HG02885 (cell line): ENCODE measurements around the gene NDRG3.
"Not testable (repeated sequence)": the region's sequence is repeated elsewhere in the genome, so short reads cannot be mapped to it uniquely, and the experiment has no call there.

Source experiments
- ATAC-seq: cut with Tn5 transposase; IDR thresholded peaks from one replicate; pipeline ENCODE4 v1.9.1; 2021; ENCODE audit warnings: mild to moderate bottlenecking; ENCODE audit not compliant: unreplicated experiment, poor library complexity

Gene NDRG3

GRCh38 chr20:36647196-36648121 lies 98.4 kb downstream of the NDRG3 start:
- ATAC-seq: no peak

- no peak for ATAC-seq
These were observed 99.2 kb downstream of the NDRG3 start for GRCh38 chr20:36646678-36647077.

GRCh38 chr20:36645998-36646397 lies 99.9 kb downstream of the NDRG3 start, which contains the start of gene SLA2:
TSS of gene SLA2 (minus strand) at chr20:36646196. CDS start at chr20:36641335, 4,861 bp downstream.
- no peak for ATAC-seq

- ATAC-seq: no peak
These were observed 100.5 kb downstream of the NDRG3 start for GRCh38 chr20:36645353-36645752.

- ATAC-seq: no peak
These were observed 101.2 kb downstream of the NDRG3 start for GRCh38 chr20:36644706-36645095.

GRCh38 chr20:36644032-36644705 lies 101.7 kb downstream of the NDRG3 start:
- ATAC-seq: no peak

GRCh38 chr20:36642136-36642535 lies 103.8 kb downstream of the NDRG3 start:
- no peak for ATAC-seq

- no peak for ATAC-seq
These were observed 104.4 kb downstream of the NDRG3 start for GRCh38 chr20:36641506-36641843.

GRCh38 chr20:36638876-36639400 lies 107.0 kb downstream of the NDRG3 start:
- ATAC-seq: not testable (repeated sequence)

- ATAC-seq: no peak
These were observed 111.5 kb downstream of the NDRG3 start for GRCh38 chr20:36634342-36634741.

- no peak for ATAC-seq
These were observed 112.6 kb downstream of the NDRG3 start for GRCh38 chr20:36633285-36633772.

GRCh38 chr20:36632487-36633284 lies 113.2 kb downstream of the NDRG3 start:
- no peak for ATAC-seq

- ATAC-seq: no peak
These were observed 113.8 kb downstream of the NDRG3 start for GRCh38 chr20:36632147-36632486.

GRCh38 chr20:36631646-36632045 lies 114.2 kb downstream of the NDRG3 start:
- ATAC-seq: no peak

GRCh38 chr20:36629719-36630681 lies 115.9 kb downstream of the NDRG3 start:
- peak; percentile 49 for ATAC-seq

- ATAC-seq: no peak
These were observed 117.8 kb downstream of the NDRG3 start for GRCh38 chr20:36628076-36628475.

- ATAC-seq: no peak
These were observed 121.0 kb downstream of the NDRG3 start for GRCh38 chr20:36624944-36625324.

GRCh38 chr20:36624068-36624943 lies 121.6 kb downstream of the NDRG3 start:
- no peak for ATAC-seq
